ENCODE data around the gene C1orf50. TPM values are rescaled to one million over a fixed set of nuclear protein-coding genes. Genes with fewer than 3 reads are reported as not detected.
"Not testable (repeated sequence)": the region's sequence is repeated elsewhere in the genome, so short reads cannot be mapped to it uniquely, and the experiment has no call there.

Gene C1orf50
- total and polyA plus RNA-seq, 2 donors (not counting 1 experiment from before 2014, with no cell fraction given): 2.7 to 17.1 TPM

- H3K27me3 ChIP-seq (replicated peaks in 1 of 4; ENCODE audit: control extremely low read depth in 1 of 4, control insufficient read depth in 3 of 4, insufficient read depth in 4 of 4, low read length in 3 of 4): no peaks in the 10 kb centered on the region
- H2AFZ ChIP-seq (ENCODE audit: insufficient read depth, low read depth, low read length, poor library complexity, severe bottlenecking): no peak overlapping the region
- no peak overlapping the region for H3K9ac ChIP-seq (ENCODE audit: low read length)
- ChIA-PET CTCF (no interaction called here), POLR2A (no interaction called here)
- WGBS (ENCODE audit: insufficient coverage): no CpG with 5 or more reads among the region's 1 CpG
- DNase-seq: no peak
- Mint-ChIP-seq H3K9me3 (ENCODE audit: insufficient read depth) (no peaks in the 10 kb centered on the region), H3K4me1 (no peaks in the 10 kb centered on the region), H3K27me3 (no peaks in the 10 kb centered on the region), H3K27ac (no peak overlapping the region), H3K4me3 (no peak overlapping the region)
- H3K4me1 ChIP-seq (ENCODE audit: control insufficient read depth in 2 of 2, insufficient read depth in 2 of 2, low read length in 2 of 2): no peaks in the 10 kb centered on the region
- peaks cover 0 to 1% (median 0%) of the 10 kb centered on the region in 3 donors for H3K9me3 ChIP-seq (ENCODE audit: control extremely low read depth in 1 of 3, control insufficient read depth in 2 of 3, insufficient read depth in 1 of 3, low read length in 2 of 3)
- intact Hi-C loops (cut with micrococcal nuclease): no loop called here
- TF ChIP-seq CTCF (IDR thresholded peaks at IDR 0.05): no peak
- TF ChIP-seq EZH2 (IDR thresholded peaks at IDR 0.05; ENCODE audit: borderline replicate concordance, insufficient read depth, low read depth, low read length, poor library complexity, severe bottlenecking): no peak
- ATAC-seq (ENCODE audit: low read depth): no peak
- no peak overlapping the region for H3K27ac ChIP-seq (ENCODE audit: low read length in 2 of 2)
- H3K36me3 ChIP-seq (replicated peaks in 1 of 2; ENCODE audit: control extremely low read depth in 1 of 2, control insufficient read depth in 1 of 2, extremely low read depth in 1 of 2, insufficient read depth in 2 of 2, low read length in 1 of 2): peaks cover 0 to 2% of the 10 kb centered on the region in 2 experiments
- peaks cover 13% of the 10 kb centered on the region for H3K79me2 ChIP-seq (ENCODE audit: control insufficient read depth, insufficient read depth, low read length)
- peaks cover 7% of the 10 kb centered on the region for H4K20me1 ChIP-seq (ENCODE audit: control insufficient read depth, insufficient read depth, low read length, poor library complexity, severe bottlenecking)
- no peak overlapping the region for H3K4me2 ChIP-seq (replicated peaks; ENCODE audit: low read depth, low read length, poor library complexity, severe bottlenecking)
- no peak overlapping the region for H3K4me3 ChIP-seq (ENCODE audit: control extremely low read depth in 1 of 5, extremely low read depth in 1 of 5, insufficient read depth in 1 of 5, low read depth in 2 of 5, low read length in 4 of 5)
Observed at GRCh38 chr1:42720868-42721267, 46.2 kb upstream of the C1orf50 start.

GRCh38 chr1:42721926-42722325 is 45.1 kb upstream of the C1orf50 start:
- ATAC-seq (ENCODE audit: low read depth): no peak
- H3K36me3 ChIP-seq (replicated peaks in 1 of 2; ENCODE audit: control extremely low read depth in 1 of 2, control insufficient read depth in 1 of 2, extremely low read depth in 1 of 2, insufficient read depth in 2 of 2, low read length in 1 of 2): peaks cover 0 to 2% of the 10 kb centered on the region in 2 experiments
- no peak overlapping the region for H3K4me3 Mint-ChIP-seq
- H2AFZ ChIP-seq (ENCODE audit: insufficient read depth, low read depth, low read length, poor library complexity, severe bottlenecking): no peak overlapping the region
- H4K20me1 ChIP-seq (ENCODE audit: control insufficient read depth, insufficient read depth, low read length, poor library complexity, severe bottlenecking): no peaks in the 10 kb centered on the region
- H3K27me3 ChIP-seq (replicated peaks in 1 of 4; ENCODE audit: control extremely low read depth in 1 of 4, control insufficient read depth in 3 of 4, insufficient read depth in 4 of 4, low read length in 3 of 4): no peaks in the 10 kb centered on the region
- ChIA-PET CTCF (interaction anchor here (0.6 kb wide), 1 partner anchor 355 kb away, joined by 4 read pairs; no protein-coding TSS in a partner anchor), POLR2A (no interaction called here)
- no peaks in the 10 kb centered on the region for H3K4me1 Mint-ChIP-seq
- no peak overlapping the region for H3K9ac ChIP-seq (ENCODE audit: low read length)
- H3K9me3 ChIP-seq (ENCODE audit: control extremely low read depth in 1 of 3, control insufficient read depth in 2 of 3, insufficient read depth in 1 of 3, low read length in 2 of 3): no peaks in the 10 kb centered on the region
- H3K27me3 Mint-ChIP-seq: no peaks in the 10 kb centered on the region
- no peak for TF ChIP-seq EZH2 (IDR thresholded peaks at IDR 0.05; ENCODE audit: borderline replicate concordance, insufficient read depth, low read depth, low read length, poor library complexity, severe bottlenecking)
- H3K27ac ChIP-seq (ENCODE audit: low read length in 2 of 2): no peak overlapping the region
- WGBS (ENCODE audit: insufficient coverage): 100% methylated on average over 2 of the region's 3 CpGs
- H3K4me1 ChIP-seq (ENCODE audit: control insufficient read depth in 2 of 2, insufficient read depth in 2 of 2, low read length in 2 of 2): no peaks in the 10 kb centered on the region
- H3K79me2 ChIP-seq (ENCODE audit: control insufficient read depth, insufficient read depth, low read length): peaks cover 7% of the 10 kb centered on the region
- H3K27ac Mint-ChIP-seq: no peak overlapping the region
- H3K4me2 ChIP-seq (replicated peaks; ENCODE audit: low read depth, low read length, poor library complexity, severe bottlenecking): no peak overlapping the region
- no peaks in the 10 kb centered on the region for H3K9me3 Mint-ChIP-seq (ENCODE audit: insufficient read depth)
- intact Hi-C loops (cut with micrococcal nuclease): no loop called here
- DNase-seq: no peak
- no peak overlapping the region for H3K4me3 ChIP-seq (ENCODE audit: control extremely low read depth in 1 of 5, extremely low read depth in 1 of 5, insufficient read depth in 1 of 5, low read depth in 2 of 5, low read length in 4 of 5)

GRCh38 chr1:42722403-42722802 is 44.6 kb upstream of the C1orf50 start:
- H3K4me3 Mint-ChIP-seq; H3K4me1 ChIP-seq (ENCODE audit: control insufficient read depth in 2 of 2, insufficient read depth in 2 of 2, low read length in 2 of 2); H3K27ac ChIP-seq (ENCODE audit: low read length in 2 of 2); intact Hi-C loops (cut with micrococcal nuclease); H3K9me3 ChIP-seq (ENCODE audit: control extremely low read depth in 1 of 3, control insufficient read depth in 2 of 3, insufficient read depth in 1 of 3, low read length in 2 of 3); H4K20me1 ChIP-seq (ENCODE audit: control insufficient read depth, insufficient read depth, low read length, poor library complexity, severe bottlenecking); POLR2A ChIA-PET; DNase-seq; H3K9me3 Mint-ChIP-seq (ENCODE audit: insufficient read depth); H3K36me3 ChIP-seq (replicated peaks in 1 of 2; ENCODE audit: control extremely low read depth in 1 of 2, control insufficient read depth in 1 of 2, extremely low read depth in 1 of 2, insufficient read depth in 2 of 2, low read length in 1 of 2); H3K27me3 ChIP-seq (replicated peaks in 1 of 4; ENCODE audit: control extremely low read depth in 1 of 4, control insufficient read depth in 3 of 4, insufficient read depth in 4 of 4, low read length in 3 of 4); H3K4me2 ChIP-seq (replicated peaks; ENCODE audit: low read depth, low read length, poor library complexity, severe bottlenecking); H3K4me1 Mint-ChIP-seq; H3K4me3 ChIP-seq (ENCODE audit: control extremely low read depth in 1 of 5, extremely low read depth in 1 of 5, insufficient read depth in 1 of 5, low read depth in 2 of 5, low read length in 4 of 5); H2AFZ ChIP-seq (ENCODE audit: insufficient read depth, low read depth, low read length, poor library complexity, severe bottlenecking); H3K27me3 Mint-ChIP-seq; ATAC-seq (ENCODE audit: low read depth); H3K9ac ChIP-seq (ENCODE audit: low read length); H3K79me2 ChIP-seq (ENCODE audit: control insufficient read depth, insufficient read depth, low read length); H3K27ac Mint-ChIP-seq: not testable (repeated sequence)
- CTCF ChIA-PET: interaction anchor here (0.6 kb wide), 1 partner anchor 354 kb away, joined by 4 read pairs; no protein-coding TSS in a partner anchor
- no CpG with 5 or more reads among the region's 2 CpGs for WGBS (ENCODE audit: insufficient coverage)

Measured in B cell (primary cell).